Forelimb muscle (tissue), 1 donor: ENCODE measurements around the gene CTRB2. TPM values are rescaled to one million over a fixed set of nuclear protein-coding genes. Genes with fewer than 3 reads are reported as not detected.
"Not testable (repeated sequence)": the region's sequence is repeated elsewhere in the genome, so short reads cannot be mapped to it uniquely, and the experiment has no call there.

Source experiments
- DNase-seq: peaks from one replicate; pipeline ENCODE4 v3.0.0-alpha.2; 2013; ENCODE audit warnings: low read depth
- polyA plus RNA-seq: library from polyadenylated mRNA; unstranded; fragments of 120-200 nt; gene quantifications from one replicate; pipeline ENCODE4 v1.2.1, GENCODE V29; 2013; ENCODE audit not compliant: insufficient read length

CTRB2 gene
- polyA plus RNA-seq, 1 donor, result not detected

- DNase-seq, result not testable (repeated sequence)
Measured at GRCh38 chr16:75242436-75243078, 35.6 kb upstream of the CTRB2 start.

GRCh38 chr16:75241955-75242354 lies 35.0 kb upstream of the CTRB2 start:
- DNase-seq, result no peak

GRCh38 chr16:75241412-75241811 lies 34.5 kb upstream of the CTRB2 start:
- no peak for DNase-seq

GRCh38 chr16:75240633-75241032 lies 33.7 kb upstream of the CTRB2 start:
- not testable (repeated sequence) for DNase-seq

- no peak for DNase-seq
Measured at GRCh38 chr16:75239542-75240122, 32.7 kb upstream of the CTRB2 start.

GRCh38 chr16:75238853-75239541 lies 32.0 kb upstream of the CTRB2 start:
- no peak for DNase-seq

GRCh38 chr16:75238132-75238852 lies 31.3 kb upstream of the CTRB2 start:
- no peak for DNase-seq

- DNase-seq, result no peak
Measured at GRCh38 chr16:75237398-75238131, 30.6 kb upstream of the CTRB2 start.

GRCh38 chr16:75236736-75237397 lies 29.9 kb upstream of the CTRB2 start:
- DNase-seq, result no peak

- DNase-seq, result no peak
Measured at GRCh38 chr16:75236232-75236631, 29.3 kb upstream of the CTRB2 start.

- no peak for DNase-seq
Measured at GRCh38 chr16:75235721-75236193, 28.8 kb upstream of the CTRB2 start.

GRCh38 chr16:75234856-75235696 lies 28.1 kb upstream of the CTRB2 start:
- no peak for DNase-seq

GRCh38 chr16:75233611-75233938 lies 26.6 kb upstream of the CTRB2 start:
- no peak for DNase-seq

- no peak for DNase-seq
Measured at GRCh38 chr16:75231570-75231969, 24.6 kb upstream of the CTRB2 start.

GRCh38 chr16:75230471-75231110 lies 23.6 kb upstream of the CTRB2 start:
- no peak for DNase-seq

GRCh38 chr16:75229172-75230031 lies 22.4 kb upstream of the CTRB2 start:
- no peak for DNase-seq

GRCh38 chr16:75228143-75228976 lies 21.4 kb upstream of the CTRB2 start:
- no peak for DNase-seq
